Natural killer cell (primary cell): ENCODE results near the gene HSD17B4. TPM values are rescaled to one million over a fixed set of nuclear protein-coding genes. Genes with fewer than 3 reads are reported as not detected.
A peak's percentile ranks its signal among the peaks of the same experiment; 100 is the strongest.

Experiments used
- ATAC-seq, 3 donors: fragments of 150-1000 bp in 2 of 3; fragments of 200-7000 bp in 1 of 3; cut with Tn5 transposase; 1 replicate in 1 of 3; 2 replicates in 2 of 3; pipeline ENCODE4 v1.10.0; 2021; ENCODE audit warnings: mild to moderate bottlenecking in 2 of 3, moderate library complexity in 2 of 3
- DNase-seq, 2 donors: peaks; one replicate each; pipeline versions ENCODE4 v3.0.0 to v3.0.0-alpha.2; 2013 to 2021; ENCODE audit warnings: mixed read lengths in 1 of 2
- H3K27ac ChIP-seq: one replicate; pipeline ENCODE4 v1.5.1; 2013; ENCODE audit warnings: mild to moderate bottlenecking, low read length
- H3K27me3 ChIP-seq: one replicate; pipeline ENCODE4 v1.6.1; 2013; ENCODE audit warnings: low read length; ENCODE audit not compliant: control insufficient read depth, insufficient read depth
- H3K36me3 ChIP-seq: one replicate; pipeline ENCODE4 v1.6.1; 2013; ENCODE audit warnings: low read length; ENCODE audit not compliant: control insufficient read depth, insufficient read depth
- H3K4me1 ChIP-seq: one replicate; pipeline ENCODE4 v1.6.1; 2013; ENCODE audit warnings: low read length; ENCODE audit not compliant: control insufficient read depth, insufficient read depth
- H3K4me3 ChIP-seq: one replicate; pipeline ENCODE4 v1.5.1; 2013; ENCODE audit warnings: low read length
- H3K9me3 ChIP-seq: one replicate; pipeline ENCODE4 v1.6.1; 2013; ENCODE audit warnings: low read length; ENCODE audit not compliant: control insufficient read depth, insufficient read depth
- H3K27ac Mint-ChIP-seq, 2 donors: one replicate each; pipeline ENCODE4 v1.8.0; 2022; ENCODE audit warnings: mild to moderate bottlenecking in 2 of 2, mixed read lengths in 2 of 2, moderate library complexity in 1 of 2
- H3K27me3 Mint-ChIP-seq, 2 donors: one replicate each; pipeline ENCODE4 v1.8.0; 2022; ENCODE audit warnings: low read depth in 2 of 2, mixed read lengths in 2 of 2
- H3K36me3 Mint-ChIP-seq: one replicate; pipeline ENCODE4 v1.8.0; 2022; ENCODE audit warnings: mixed read lengths
- H3K4me1 Mint-ChIP-seq, 2 donors: one replicate each; pipeline ENCODE4 v1.8.0; 2022; ENCODE audit warnings: mixed read lengths in 2 of 2
- H3K4me3 Mint-ChIP-seq: one replicate; pipeline ENCODE4 v1.8.0; 2022; ENCODE audit warnings: mild to moderate bottlenecking, moderate library complexity, mixed read lengths
- H3K9me3 Mint-ChIP-seq, 2 donors: one replicate each; pipeline ENCODE4 v1.8.0; 2022; ENCODE audit warnings: mixed read lengths in 2 of 2
- CTCF ChIP-seq: fragments of 200-600 bp; IDR thresholded peaks from one replicate; pipeline ENCODE4 v1.8.0; 2022; ENCODE audit warnings: antibody characterized with exemption
- WGBS: methylation state at CpG from one replicate; pipeline ENCODE4 v1.1.7; 2013; ENCODE audit warnings: missing lambda C conversion rate; ENCODE audit not compliant: insufficient coverage; 5-methylcytosine and 5-hydroxymethylcytosine counted together
- intact Hi-C: fragments of 100-400 bp; cut with micrococcal nuclease; formaldehyde crosslinking; loops from one replicate; pipeline ENCODE4 v1.14.2; 2022
- total RNA-seq, 4 donors: library from RNA; stranded (reverse); fragments of 120-200 nt in 1 of 4; gene quantifications; one replicate each; pipeline versions ENCODE4 v1.2.3 to v1.2.4, GENCODE V29; 2013 to 2022

The HSD17B4 gene
- total RNA-seq, 3 donors from 2014 or later (not counting 1 experiment from before 2014, with no cell fraction given): 38.2 to 76.9 (median 51.9) TPM

GRCh38 chr5:119405419-119405818 lies 46.9 kb upstream of the HSD17B4 start:
- ATAC-seq (peak in 1 of 3 donors; percentile 21), DNase-seq (no peak)
- H3K36me3 Mint-ChIP-seq: no peaks in the 10 kb centered on the region
- H3K27me3 ChIP-seq: no peaks in the 10 kb centered on the region
- H3K9me3 Mint-ChIP-seq: no peaks in the 10 kb centered on the region
- TF ChIP-seq CTCF: no peak
- no peaks in the 10 kb centered on the region for H3K9me3 ChIP-seq
- 91% methylated on average over 4 of the region's 4 CpGs for WGBS
- no peaks in the 10 kb centered on the region for H3K4me1 Mint-ChIP-seq
- H3K27ac ChIP-seq: no peak overlapping the region
- H3K27ac Mint-ChIP-seq: no peak overlapping the region
- no peak overlapping the region for H3K4me3 Mint-ChIP-seq
- H3K27me3 Mint-ChIP-seq: no peaks in the 10 kb centered on the region
- intact Hi-C loops: no loop called here
- H3K4me1 ChIP-seq: peaks cover 3% of the 10 kb centered on the region
- H3K36me3 ChIP-seq: no peaks in the 10 kb centered on the region
- no peak overlapping the region for H3K4me3 ChIP-seq

GRCh38 chr5:119406551-119407110 lies 45.7 kb upstream of the HSD17B4 start:
- Histone ChIP-seq H3K27me3 (no peaks in the 10 kb centered on the region), H3K9me3 (no peaks in the 10 kb centered on the region), H3K4me1 (peaks cover 5% of the 10 kb centered on the region), H3K27ac (no peak overlapping the region), H3K36me3 (no peaks in the 10 kb centered on the region), H3K4me3 (no peak overlapping the region)
- TF ChIP-seq CTCF: no peak
- intact Hi-C loops: no loop called here
- Mint-ChIP-seq H3K27me3 (peaks cover 0 to 2% of the 10 kb centered on the region in 2 donors), H3K4me1 (peaks cover 2 to 3% of the 10 kb centered on the region in 2 donors), H3K9me3 (no peaks in the 10 kb centered on the region), H3K4me3 (no peak overlapping the region), H3K27ac (no peak overlapping the region), H3K36me3 (no peaks in the 10 kb centered on the region)
- 95% methylated on average over 5 of the region's 5 CpGs for WGBS
- DNase-seq: no peak
- no peak for ATAC-seq

- no peaks in the 10 kb centered on the region for H3K36me3 Mint-ChIP-seq
- H3K27ac ChIP-seq: no peak overlapping the region
- H3K27me3 ChIP-seq: no peaks in the 10 kb centered on the region
- peaks cover 8% of the 10 kb centered on the region for H3K4me1 ChIP-seq
- no peaks in the 10 kb centered on the region for H3K9me3 Mint-ChIP-seq
- no peaks in the 10 kb centered on the region for H3K9me3 ChIP-seq
- H3K36me3 ChIP-seq: no peaks in the 10 kb centered on the region
- DNase-seq: peak in 1 of 2 donors; percentile 35
- peak in 2 of 3 donors; percentile 27 to 30 for ATAC-seq
- H3K4me1 Mint-ChIP-seq: peaks cover 9 to 10% of the 10 kb centered on the region in 2 donors
- H3K27me3 Mint-ChIP-seq: peaks cover 0 to 4% of the 10 kb centered on the region in 2 donors
- TF ChIP-seq CTCF: no peak
- intact Hi-C loops: no loop called here
- WGBS: 77% methylated on average over 3 of the region's 3 CpGs
- H3K4me3 ChIP-seq: no peak overlapping the region
- H3K27ac Mint-ChIP-seq: no peak overlapping the region
- H3K4me3 Mint-ChIP-seq: no peak overlapping the region
Measured at GRCh38 chr5:119409235-119409815, 43.0 kb upstream of the HSD17B4 start.
